K562 (cell line): ENCODE measurements around the gene TP53I3. TPM values are rescaled to one million over a fixed set of nuclear protein-coding genes. Genes with fewer than 3 reads are reported as not detected.

Experiments
- CHD4 ChIP-seq: fragments of 200-600 bp; sonication (generic); IDR thresholded peaks from 3 replicates; pipeline ENCODE4 v1.6.1; 2012; ENCODE audit warnings: low read depth, mild to moderate bottlenecking, mixed read lengths, low read length, inconsistent platforms; ENCODE audit not compliant: insufficient read depth, insufficient replicate concordance, poor library complexity, severe bottlenecking
- ELF4 ChIP-seq: fragments of 450-650 bp; formaldehyde crosslinking; IDR thresholded peaks from 2 replicates; pipeline ENCODE4 v1.4.0; 2022; ENCODE audit warnings: missing genetic modification characterization
- ESRRA ChIP-seq: fragments of 450-650 bp; IDR thresholded peaks from 2 replicates; pipeline ENCODE4 v1.6.1; 2014; ENCODE audit warnings: low read depth, mild to moderate bottlenecking, moderate library complexity, borderline replicate concordance
- ETV5 ChIP-seq: sonication (generic); formaldehyde crosslinking; IDR thresholded peaks from 2 replicates; pipeline ENCODE4 v1.4.0; 2020; ENCODE audit warnings: low read depth, mild to moderate bottlenecking, missing genetic modification reagents
- FOXK1 ChIP-seq: sonication (generic); formaldehyde crosslinking; IDR thresholded peaks from 2 replicates; pipeline ENCODE4 v1.8.0; 2022; ENCODE audit warnings: missing genetic modification reagents, mild to moderate bottlenecking, borderline replicate concordance
- GTF2F1 ChIP-seq: IDR thresholded peaks from 2 replicates; pipeline ENCODE4 v1.6.1; 2011; ENCODE audit warnings: low read depth, low read length, improper control_type of control experiment
- HDAC6 ChIP-seq: IDR thresholded peaks from 2 replicates; pipeline ENCODE4 v1.6.1; 2012; ENCODE audit warnings: low read depth, mild to moderate bottlenecking, control low read depth, inconsistent platforms, low read length, moderate library complexity
- KDM2B ChIP-seq: fragments of 250-450 bp; sonication (Bioruptor Pico); IDR thresholded peaks from 2 replicates; pipeline ENCODE4 v1.8.0; 2021; ENCODE audit warnings: mild to moderate bottlenecking, moderate library complexity
- MTF1 ChIP-seq: fragments of 250-450 bp; sonication (Bioruptor Pico); IDR thresholded peaks from 2 replicates; pipeline ENCODE4 v1.9.0; 2021; ENCODE audit warnings: moderate library complexity, mild to moderate bottlenecking, inconsistent platforms, borderline replicate concordance
- RBM25 ChIP-seq: fragments of 200-400 bp; formaldehyde crosslinking; IDR thresholded peaks from 2 replicates; pipeline ENCODE4 v1.6.1; 2018; ENCODE audit warnings: low read length, low read depth, moderate library complexity; ENCODE audit not compliant: severe bottlenecking
- SAFB ChIP-seq: fragments of 200-400 bp; formaldehyde crosslinking; IDR thresholded peaks from 2 replicates; pipeline ENCODE4 v1.6.1; 2017; ENCODE audit warnings: low read depth, low read length, borderline replicate concordance
- SMARCB1 ChIP-seq: IDR thresholded peaks from 2 replicates; pipeline ENCODE4 v1.6.1; 2011; ENCODE audit warnings: improper control_type of control experiment, low read depth; ENCODE audit not compliant: insufficient read length
- TBL1XR1 ChIP-seq, 2 experiments: IDR thresholded peaks; 2 replicates each; pipeline ENCODE4 v1.6.1; 2012; ENCODE audit warnings: improper control_type of control experiment in 2 of 2, low read length in 2 of 2, mild to moderate bottlenecking in 1 of 2
- TFAM ChIP-seq: fragments of 250-450 bp; sonication (Bioruptor Pico); conservative IDR thresholded peaks from 2 replicates; pipeline ENCODE4 v1.5.0; 2021; ENCODE audit warnings: mild to moderate bottlenecking, moderate library complexity
- ZBTB33 ChIP-seq: sonication (generic); formaldehyde crosslinking; IDR thresholded peaks from 2 replicates; pipeline ENCODE4 v1.8.1; 2023; ENCODE audit warnings: mild to moderate bottlenecking, missing genetic modification reagents
- ZFPM2 ChIP-seq: fragments of 250-450 bp; sonication (Bioruptor Pico); IDR thresholded peaks from 2 replicates; pipeline ENCODE4 v1.5.1; 2022; ENCODE audit warnings: mild to moderate bottlenecking
- ZHX1 ChIP-seq: fragments of 150-350 bp; conservative IDR thresholded peaks from 2 replicates; pipeline ENCODE4 v1.6.1; 2014; ENCODE audit warnings: low read length
- ZNF23 ChIP-seq: fragments of 250-450 bp; sonication (Bioruptor Pico); IDR thresholded peaks from 2 replicates; pipeline ENCODE4 v1.4.0; 2020; ENCODE audit warnings: mild to moderate bottlenecking
- ZNF668 ChIP-seq: fragments of 250-450 bp; sonication (Bioruptor Pico); IDR thresholded peaks from 2 replicates; pipeline ENCODE4 v1.8.0; 2022; ENCODE audit warnings: mild to moderate bottlenecking, inconsistent platforms
- ZNF717 ChIP-seq: fragments of 250-450 bp; sonication (Bioruptor Pico); IDR thresholded peaks from 2 replicates; pipeline ENCODE4 v1.5.0; 2021
- polyA plus RNA-seq, 8 experiments: library from polyadenylated mRNA; depleted of rRNA in 4 of 8; stranded (reverse) in 5 of 8; unstranded in 3 of 8; fragments of >200 nt; fragmentation: Nextera tagmentation in 2 of 8; fragmentation: Illumina TruSeq in 1 of 8; extraction: Ambion mirVana in 2 of 8; extraction: Trizol in 1 of 8; gene quantifications; 2 replicates each; pipeline versions ENCODE4 v1.2.1 to v1.2.3, GENCODE V29; 2011 to 2014; ENCODE audit warnings: inconsistent platforms in 1 of 8, missing spikeins in 1 of 8
- total RNA-seq, 7 experiments: library from RNA; depleted of rRNA in 6 of 7; stranded (reverse); fragments of >200 nt in 6 of 7; fragmentation: Illumina TruSeq in 2 of 7; extraction: Trizol in 2 of 7; gene quantifications; 2 replicates each; pipeline versions ENCODE4 v1.2.1 to v1.2.3, GENCODE V29; 2011 to 2021; ENCODE audit warnings: low replicate concordance in 1 of 7
- TF ChIP-seq, protein P1 (sequence below): fragments of 250-450 bp; sonication (Bioruptor Pico); IDR thresholded peaks from 2 replicates; pipeline ENCODE4 v1.8.0; 2021; ENCODE audit warnings: moderate library complexity, mild to moderate bottlenecking, inconsistent platforms

TP53I3 gene
- total and polyA plus RNA-seq, 9 of the 15 experiments (the other 6 are each of a cell fraction or from before 2014, with no cell fraction given) = 0.65 to 9.5 (median 5.6) TPM

DNA sequence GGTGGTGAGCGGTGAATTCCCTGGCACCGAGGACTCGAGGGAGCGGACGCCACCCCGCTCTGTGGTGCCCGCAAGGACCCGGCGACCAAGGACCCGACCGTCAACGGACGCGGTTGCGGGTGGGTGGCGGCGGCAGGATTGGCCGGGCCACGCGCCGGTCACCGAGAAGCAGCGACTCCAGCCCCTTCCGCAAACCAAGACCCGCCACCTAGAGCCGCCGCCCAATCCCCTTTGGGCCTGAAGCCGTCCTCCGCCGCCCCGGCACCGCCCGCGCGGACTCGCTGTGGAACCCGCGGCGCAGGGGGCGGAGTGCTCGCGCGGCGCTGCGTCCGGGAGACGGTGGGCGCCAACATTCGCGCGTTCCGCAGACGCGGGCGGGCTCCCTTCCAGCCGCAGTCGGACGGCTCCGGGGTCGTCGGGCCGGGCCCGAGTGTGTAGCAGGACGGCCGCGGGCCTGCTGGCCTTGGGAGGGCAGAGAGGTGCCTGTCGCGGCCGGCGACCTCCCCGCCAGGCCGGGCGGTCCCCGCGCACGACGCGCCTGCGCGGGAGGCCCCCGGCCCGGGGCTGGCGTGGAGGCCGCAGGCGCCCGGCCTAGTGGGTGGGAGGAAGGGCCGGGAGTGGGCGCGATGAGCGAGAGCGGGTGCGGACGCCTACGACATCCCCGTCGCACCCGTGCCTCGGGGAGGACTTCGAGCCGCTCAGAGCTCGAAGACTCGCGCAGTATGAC, 38.7 kb upstream of the TP53I3 start, which contains the start of the genes FAM228B and PFN4 (continued):
- TF ChIP-seq, protein P1, sequence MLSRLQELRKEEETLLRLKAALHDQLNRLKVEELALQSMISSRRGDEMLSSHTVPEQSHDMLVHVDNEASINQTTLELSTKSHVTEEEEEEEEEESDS = no peak
- TF ChIP-seq SAFB (peak; percentile 96), MTF1 (CRISPR knock-in tag) (no peak), RBM25 (peak; percentile 92), TBL1XR1 (IDR thresholded peaks at IDR 0.05; ENCODE audit: low read length in 2 of 2) (no peak; a peak in 1 of 4 replicates), ELF4 (no peak), ZFPM2 (CRISPR knock-in tag) (no peak), CHD4 (no peak), KDM2B (no peak), FOXK1 (no peak), ZNF717 (CRISPR knock-in tag) (no peak), ZNF668 (CRISPR knock-in tag) (no peak), SMARCB1 (no peak), ESRRA (no peak; the same call in 1 of the 2 replicates), TFAM (CRISPR knock-in tag) (no peak), HDAC6 (no peak), ZBTB33 (peak; percentile 68; the same call in 1 of the 2 replicates), ZNF23 (CRISPR knock-in tag) (no peak), GTF2F1 (no peak), ZHX1 (no peak), ETV5 (CRISPR knock-in tag) (no peak)
